Neuronal stem cell (in vitro differentiated cells): ENCODE data around the gene SMIM13.

Experiments
- DNase-seq: peaks from one replicate; pipeline ENCODE4 v3.0.0-alpha.2; 2013; ENCODE audit warnings: low spot score
- H2AFZ ChIP-seq: one replicate; pipeline ENCODE4 v1.6.1; 2013; ENCODE audit warnings: mild to moderate bottlenecking, low read length, inconsistent platforms
- H2AK5ac ChIP-seq: 2 replicates; pipeline ENCODE4 v1.6.1; 2013; ENCODE audit warnings: low read depth, mild to moderate bottlenecking, inconsistent platforms, low read length, moderate library complexity, mixed read lengths
- H2BK120ac ChIP-seq: 2 replicates; pipeline ENCODE4 v1.6.1; 2013; ENCODE audit warnings: low read depth, mild to moderate bottlenecking, inconsistent platforms, low read length, moderate library complexity, mixed read lengths
- H2BK12ac ChIP-seq: one replicate; pipeline ENCODE4 v1.6.1; 2013; ENCODE audit warnings: low read length, inconsistent platforms
- H2BK15ac ChIP-seq: 2 replicates; pipeline ENCODE4 v1.6.1; 2013; ENCODE audit warnings: mild to moderate bottlenecking, low read length, inconsistent platforms, mixed read lengths
- H2BK5ac ChIP-seq: one replicate; pipeline ENCODE4 v1.6.1; 2013; ENCODE audit warnings: inconsistent platforms, mild to moderate bottlenecking, low read length, moderate library complexity
- H3K14ac ChIP-seq: one replicate; pipeline ENCODE4 v1.6.1; 2013; ENCODE audit warnings: low read length, inconsistent platforms
- H3K18ac ChIP-seq: 2 replicates; pipeline ENCODE4 v1.6.1; 2013; ENCODE audit warnings: low read length, inconsistent platforms
- H3K23ac ChIP-seq: 2 replicates; pipeline ENCODE4 v1.6.1; 2013; ENCODE audit warnings: low read depth, mild to moderate bottlenecking, mixed read lengths, low read length, inconsistent platforms; ENCODE audit not compliant: poor library complexity
- H3K27ac ChIP-seq: replicated peaks from 3 replicates; pipeline ENCODE4 v1.5.1; 2013; ENCODE audit warnings: low read length, inconsistent platforms
- H3K27me3 ChIP-seq, 3 experiments: 2 replicates each; pipeline ENCODE4 v1.6.1; 2013; ENCODE audit warnings: low read length in 3 of 3, mild to moderate bottlenecking in 2 of 3, inconsistent platforms in 1 of 3, low read depth in 1 of 3, mixed read lengths in 1 of 3, moderate library complexity in 1 of 3; ENCODE audit not compliant: control insufficient read depth in 3 of 3, insufficient read depth in 3 of 3
- H3K36me3 ChIP-seq, 2 donors: replicated peaks in 1 of 2; 2 replicates each; pipeline ENCODE4 v1.6.1; 2013; ENCODE audit warnings: low read length in 2 of 2; ENCODE audit not compliant: control insufficient read depth in 2 of 2, insufficient read depth in 2 of 2
- H3K4ac ChIP-seq: 2 replicates; pipeline ENCODE4 v1.6.1; 2013; ENCODE audit warnings: inconsistent platforms, mild to moderate bottlenecking, low read length, moderate library complexity
- H3K4me1 ChIP-seq, 2 donors: 1 replicate in 1 of 2; 2 replicates in 1 of 2; pipeline ENCODE4 v1.6.1; 2013; ENCODE audit warnings: low read length in 2 of 2, low read depth in 1 of 2; ENCODE audit not compliant: control insufficient read depth in 2 of 2, insufficient read depth in 1 of 2
- H3K4me2 ChIP-seq: one replicate; pipeline ENCODE4 v1.6.1; 2013; ENCODE audit warnings: mild to moderate bottlenecking, low read length, inconsistent platforms; ENCODE audit not compliant: insufficient read depth, poor library complexity, severe bottlenecking
- H3K4me3 ChIP-seq, 2 donors: 2 replicates each; pipeline ENCODE4 v1.5.1; 2013; ENCODE audit warnings: low read length in 2 of 2, mild to moderate bottlenecking in 2 of 2, inconsistent platforms in 1 of 2, moderate library complexity in 1 of 2
- H3K79me1 ChIP-seq: one replicate; pipeline ENCODE4 v1.6.1; 2013; ENCODE audit warnings: low read depth, mild to moderate bottlenecking, inconsistent platforms, low read length, moderate library complexity
- H3K9ac ChIP-seq: one replicate; pipeline ENCODE4 v1.6.1; 2013; ENCODE audit warnings: mild to moderate bottlenecking, low read depth, low read length, inconsistent platforms; ENCODE audit not compliant: poor library complexity
- H3K9me3 ChIP-seq, 2 donors: replicated peaks in 1 of 2; 2 replicates each; pipeline versions ENCODE3 to v1.6.1; 2013; ENCODE audit warnings: low read length in 2 of 2, mild to moderate bottlenecking in 2 of 2, inconsistent platforms in 1 of 2, low read depth in 1 of 2, mixed read lengths in 1 of 2, moderate library complexity in 1 of 2; ENCODE audit not compliant: control insufficient read depth in 2 of 2, insufficient read depth in 1 of 2
- H4K8ac ChIP-seq: one replicate; pipeline ENCODE4 v1.6.1; 2013; ENCODE audit warnings: low read depth, mild to moderate bottlenecking, inconsistent platforms, low read length, moderate library complexity
- H4K91ac ChIP-seq: one replicate; pipeline ENCODE4 v1.6.1; 2013; ENCODE audit warnings: low read length, low read depth, mild to moderate bottlenecking, inconsistent platforms; ENCODE audit not compliant: poor library complexity
- WGBS, 2 donors: extraction: QIAGEN DNeasy Blood & Tissue Kit; methylation state at CpG; one replicate each; pipeline ENCODE4 v1.1.7; 2013; ENCODE audit warnings: missing lambda C conversion rate in 2 of 2, mixed read lengths in 1 of 2; ENCODE audit not compliant: insufficient read length in 2 of 2, insufficient replicate concordance in 1 of 2; ENCODE audit errors: extremely low coverage in 2 of 2; 5-methylcytosine and 5-hydroxymethylcytosine counted together

SMIM13 gene

DNA sequence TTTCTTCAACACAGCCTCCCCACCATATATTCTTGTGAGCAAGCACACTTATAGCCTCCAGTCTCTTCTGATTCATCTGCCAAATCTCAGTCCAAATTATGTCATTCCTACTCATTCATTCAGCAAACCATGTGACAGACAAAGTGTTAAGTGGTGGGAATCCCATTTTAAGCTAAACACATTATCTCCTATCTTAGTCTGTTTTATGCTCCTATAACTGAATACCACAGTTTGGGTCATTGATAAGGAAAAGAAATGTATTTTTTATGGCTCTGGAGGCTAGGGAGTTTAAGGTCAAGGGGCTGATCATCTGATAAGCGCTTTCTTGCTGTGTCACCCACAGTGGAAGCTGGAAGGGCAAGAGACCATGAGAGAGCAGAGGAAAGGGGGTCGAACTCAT lies 23.9 kb upstream of the SMIM13 start:
- H3K36me3 ChIP-seq, result no peaks in the 10 kb centered on the region
- H2AK5ac ChIP-seq, result no peak overlapping the region
- no peak overlapping the region for H3K23ac ChIP-seq
- no peak overlapping the region for H2AFZ ChIP-seq
- H3K4me2 ChIP-seq, result no peak overlapping the region
- no peak overlapping the region for H3K9ac ChIP-seq
- no peak overlapping the region for H2BK12ac ChIP-seq
- no CpG with 5 or more reads among the region's 2 CpGs for WGBS, 2 donors
- H3K79me1 ChIP-seq, result no peaks in the 10 kb centered on the region
- H3K4me1 ChIP-seq, result peaks cover 0 to 15% of the 10 kb centered on the region in 2 donors
- no peak overlapping the region for H2BK120ac ChIP-seq
- H3K4ac ChIP-seq, result no peak overlapping the region
- no peak for DNase-seq
- H3K14ac ChIP-seq, result no peak overlapping the region
- H3K27me3 ChIP-seq, result no peaks in the 10 kb centered on the region
- no peak overlapping the region for H4K91ac ChIP-seq
- no peaks in the 10 kb centered on the region for H3K9me3 ChIP-seq
- H2BK5ac ChIP-seq, result no peak overlapping the region
- H3K27ac ChIP-seq, result no peak overlapping the region
- H2BK15ac ChIP-seq, result no peak overlapping the region
- H3K4me3 ChIP-seq, result no peak overlapping the region
- H4K8ac ChIP-seq, result no peak overlapping the region
- H3K18ac ChIP-seq, result no peak overlapping the region

DNA sequence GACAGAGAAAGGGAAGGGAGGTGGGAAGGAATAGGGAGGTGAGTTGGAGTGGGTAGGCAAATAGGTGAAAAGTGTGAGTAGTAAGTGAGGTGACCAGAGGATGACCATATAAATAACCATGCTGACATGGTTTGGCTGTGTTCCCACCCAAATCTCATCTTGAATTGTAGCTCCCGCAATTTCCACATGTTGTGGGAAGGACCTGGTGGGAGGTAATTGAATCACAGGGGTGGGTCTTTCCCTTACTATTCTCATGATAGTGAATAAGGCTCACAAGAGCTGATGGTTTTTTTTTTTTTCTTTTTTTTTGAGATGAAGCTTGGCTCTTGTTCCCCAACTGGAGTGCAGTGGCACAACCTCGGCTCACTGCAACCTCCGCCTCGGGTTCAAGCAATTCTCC lies 21.5 kb upstream of the SMIM13 start:
- Histone ChIP-seq H2BK5ac (no peak overlapping the region), H2BK120ac (no peak overlapping the region), H3K14ac (no peak overlapping the region), H2BK12ac (no peak overlapping the region), H3K4ac (no peak overlapping the region), H2AK5ac (no peak overlapping the region), H3K4me3 (no peak overlapping the region), H3K27ac (no peak overlapping the region), H3K4me2 (no peak overlapping the region), H2AFZ (no peak overlapping the region), H3K18ac (no peak overlapping the region), H3K27me3 (no peaks in the 10 kb centered on the region), H3K4me1 (peaks cover 0 to 6% of the 10 kb centered on the region in 2 donors), H3K23ac (no peak overlapping the region), H3K9ac (no peak overlapping the region), H4K91ac (no peak overlapping the region), H3K9me3 (no peaks in the 10 kb centered on the region), H3K36me3 (no peaks in the 10 kb centered on the region), H3K79me1 (no peaks in the 10 kb centered on the region), H4K8ac (no peak overlapping the region), H2BK15ac (no peak overlapping the region)
- no CpG with 5 or more reads among the region's 4 CpGs for WGBS, 2 donors
- no peak for DNase-seq

DNA sequence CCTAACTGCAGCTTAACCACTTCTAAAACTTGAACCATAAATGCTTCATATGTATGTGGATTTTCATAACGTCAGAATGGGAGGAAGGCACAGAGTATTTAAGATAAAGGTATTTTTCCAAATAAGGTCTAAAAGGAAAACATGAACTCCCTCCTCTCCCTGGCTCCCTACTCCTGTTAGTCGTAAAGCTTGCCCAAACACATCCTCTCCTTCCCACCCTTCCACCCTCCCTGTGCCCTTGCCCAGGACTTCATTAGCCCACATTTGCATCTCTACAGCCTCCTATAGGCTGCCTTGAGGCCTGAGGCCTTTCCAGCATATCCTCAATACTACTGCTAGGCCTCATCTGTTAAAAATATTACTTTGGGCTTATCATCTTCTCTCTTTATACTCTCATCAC lies 17.1 kb upstream of the SMIM13 start:
- H3K4me2 ChIP-seq, result no peak overlapping the region
- WGBS, 2 donors, result no CpG with 5 or more reads among the region's 2 CpGs
- no peak overlapping the region for H2AFZ ChIP-seq
- no peak overlapping the region for H2AK5ac ChIP-seq
- H3K9ac ChIP-seq, result no peak overlapping the region
- H3K4ac ChIP-seq, result no peak overlapping the region
- H3K36me3 ChIP-seq, result no peaks in the 10 kb centered on the region
- no peak overlapping the region for H3K4me3 ChIP-seq
- no peaks in the 10 kb centered on the region for H3K79me1 ChIP-seq
- DNase-seq, result no peak
- no peak overlapping the region for H3K14ac ChIP-seq
- H3K27ac ChIP-seq, result no peak overlapping the region
- no peaks in the 10 kb centered on the region for H3K4me1 ChIP-seq
- no peaks in the 10 kb centered on the region for H3K27me3 ChIP-seq
- no peaks in the 10 kb centered on the region for H3K9me3 ChIP-seq
- no peak overlapping the region for H3K18ac ChIP-seq
- H2BK5ac ChIP-seq, result no peak overlapping the region
- H2BK15ac ChIP-seq, result no peak overlapping the region
- no peak overlapping the region for H4K91ac ChIP-seq
- no peak overlapping the region for H4K8ac ChIP-seq
- no peak overlapping the region for H3K23ac ChIP-seq
- no peak overlapping the region for H2BK120ac ChIP-seq
- no peak overlapping the region for H2BK12ac ChIP-seq

DNA sequence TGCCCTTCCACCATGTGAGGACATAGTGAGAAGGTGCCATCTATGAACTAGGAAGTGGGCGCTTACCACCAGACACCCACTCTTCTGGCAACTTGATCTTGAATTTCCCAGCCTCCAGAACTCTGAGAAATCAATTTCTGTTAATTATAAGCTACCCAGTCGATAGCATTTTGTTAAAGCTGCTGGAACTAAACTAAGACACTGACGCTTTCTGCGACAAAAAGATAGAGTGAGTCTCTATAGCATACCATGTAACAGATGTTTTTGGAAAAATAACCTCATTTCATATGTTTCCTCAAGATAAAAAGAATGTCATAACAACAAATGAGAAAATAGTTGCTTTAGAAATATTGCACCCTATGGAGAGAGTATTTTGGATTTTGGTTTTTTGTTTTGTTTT lies 15.4 kb upstream of the SMIM13 start:
- Histone ChIP-seq H3K4me1 (no peaks in the 10 kb centered on the region), H3K27ac (no peak overlapping the region), H2BK15ac (no peak overlapping the region), H3K23ac (no peak overlapping the region), H3K4ac (no peak overlapping the region), H2BK12ac (no peak overlapping the region), H2AK5ac (no peak overlapping the region), H3K9ac (no peak overlapping the region), H3K18ac (no peak overlapping the region), H3K14ac (no peak overlapping the region), H2BK5ac (no peak overlapping the region), H3K9me3 (no peaks in the 10 kb centered on the region), H4K91ac (no peak overlapping the region), H2AFZ (no peak overlapping the region), H3K4me3 (no peak overlapping the region), H4K8ac (no peak overlapping the region), H3K36me3 (no peaks in the 10 kb centered on the region), H2BK120ac (no peak overlapping the region), H3K79me1 (no peaks in the 10 kb centered on the region), H3K4me2 (no peak overlapping the region), H3K27me3 (no peaks in the 10 kb centered on the region)
- no peak for DNase-seq
- no CpG with 5 or more reads among the region's 4 CpGs for WGBS, 2 donors
